ENCODE data around the gene PLA2G4C. TPM values are rescaled to one million over a fixed set of nuclear protein-coding genes. Genes with fewer than 3 reads are reported as not detected.

Gene PLA2G4C
- total and polyA plus RNA-seq, 2 experiments from 2014 or later: 2.9 to 3.4 TPM

GRCh38 chr19:48043675-48044258 lies 66.8 kb downstream of the PLA2G4C start, which contains the start of gene CABP5:
Gene CABP5, minus strand, starts transcription at chr19:48044079. Its CDS starts 157 bp downstream, at chr19:48043922.
- peaks cover 10% of the 10 kb centered on the region for H3K9me2 ChIP-seq (ENCODE audit: insufficient read depth)
- Mint-ChIP-seq H3K4me1 (no peaks in the 10 kb centered on the region), H3K36me3 (ENCODE audit: low read depth) (peaks cover 9% of the 10 kb centered on the region), H3K27ac (no peak within 1 kb of the TSS), H3K4me3 (no peak within 1 kb of the TSS), H3K9me3 (peaks cover 49% of the 10 kb centered on the region), H3K27me3 (ENCODE audit: insufficient read depth, low read depth, poor library complexity) (peaks cover 7% of the 10 kb centered on the region)
- H3K27ac ChIP-seq (ENCODE audit: low read depth): no peak within 1 kb of the TSS
- no peaks in the 10 kb centered on the region for H3F3A ChIP-seq (replicated peaks; ENCODE audit: low read depth)
- H3K4me1 ChIP-seq (ENCODE audit: insufficient read depth): no peaks in the 10 kb centered on the region
- no peak for TF ChIP-seq POLR2AphosphoS5 (IDR thresholded peaks at IDR 0.05; ENCODE audit: low read depth)
- TF ChIP-seq, protein P1, sequence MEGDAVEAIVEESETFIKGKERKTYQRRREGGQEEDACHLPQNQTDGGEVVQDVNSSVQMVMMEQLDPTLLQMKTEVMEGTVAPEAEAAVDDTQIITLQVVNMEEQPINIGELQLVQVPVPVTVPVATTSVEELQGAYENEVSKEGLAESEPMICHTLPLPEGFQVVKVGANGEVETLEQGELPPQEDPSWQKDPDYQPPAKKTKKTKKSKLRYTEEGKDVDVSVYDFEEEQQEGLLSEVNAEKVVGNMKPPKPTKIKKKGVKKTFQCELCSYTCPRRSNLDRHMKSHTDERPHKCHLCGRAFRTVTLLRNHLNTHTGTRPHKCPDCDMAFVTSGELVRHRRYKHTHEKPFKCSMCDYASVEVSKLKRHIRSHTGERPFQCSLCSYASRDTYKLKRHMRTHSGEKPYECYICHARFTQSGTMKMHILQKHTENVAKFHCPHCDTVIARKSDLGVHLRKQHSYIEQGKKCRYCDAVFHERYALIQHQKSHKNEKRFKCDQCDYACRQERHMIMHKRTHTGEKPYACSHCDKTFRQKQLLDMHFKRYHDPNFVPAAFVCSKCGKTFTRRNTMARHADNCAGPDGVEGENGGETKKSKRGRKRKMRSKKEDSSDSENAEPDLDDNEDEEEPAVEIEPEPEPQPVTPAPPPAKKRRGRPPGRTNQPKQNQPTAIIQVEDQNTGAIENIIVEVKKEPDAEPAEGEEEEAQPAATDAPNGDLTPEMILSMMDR (conservative IDR thresholded peaks at IDR 0.05; ENCODE audit: low read depth in 2 of 2): no peak
- no peak for TF ChIP-seq STAT1 (IDR thresholded peaks at IDR 0.05; ENCODE audit: unreplicated experiment)
- TF ChIP-seq EZH2phosphoT487 (IDR thresholded peaks at IDR 0.05; ENCODE audit: unreplicated experiment): no peak
- TF ChIP-seq, protein P2, sequence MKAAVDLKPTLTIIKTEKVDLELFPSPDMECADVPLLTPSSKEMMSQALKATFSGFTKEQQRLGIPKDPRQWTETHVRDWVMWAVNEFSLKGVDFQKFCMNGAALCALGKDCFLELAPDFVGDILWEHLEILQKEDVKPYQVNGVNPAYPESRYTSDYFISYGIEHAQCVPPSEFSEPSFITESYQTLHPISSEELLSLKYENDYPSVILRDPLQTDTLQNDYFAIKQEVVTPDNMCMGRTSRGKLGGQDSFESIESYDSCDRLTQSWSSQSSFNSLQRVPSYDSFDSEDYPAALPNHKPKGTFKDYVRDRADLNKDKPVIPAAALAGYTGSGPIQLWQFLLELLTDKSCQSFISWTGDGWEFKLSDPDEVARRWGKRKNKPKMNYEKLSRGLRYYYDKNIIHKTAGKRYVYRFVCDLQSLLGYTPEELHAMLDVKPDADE (IDR thresholded peaks at IDR 0.05): no peak
- no peak for TF ChIP-seq CREB1 (CRISPR knock-in tag; IDR thresholded peaks at IDR 0.05; ENCODE audit: low read depth)
- TF ChIP-seq, protein P3, sequence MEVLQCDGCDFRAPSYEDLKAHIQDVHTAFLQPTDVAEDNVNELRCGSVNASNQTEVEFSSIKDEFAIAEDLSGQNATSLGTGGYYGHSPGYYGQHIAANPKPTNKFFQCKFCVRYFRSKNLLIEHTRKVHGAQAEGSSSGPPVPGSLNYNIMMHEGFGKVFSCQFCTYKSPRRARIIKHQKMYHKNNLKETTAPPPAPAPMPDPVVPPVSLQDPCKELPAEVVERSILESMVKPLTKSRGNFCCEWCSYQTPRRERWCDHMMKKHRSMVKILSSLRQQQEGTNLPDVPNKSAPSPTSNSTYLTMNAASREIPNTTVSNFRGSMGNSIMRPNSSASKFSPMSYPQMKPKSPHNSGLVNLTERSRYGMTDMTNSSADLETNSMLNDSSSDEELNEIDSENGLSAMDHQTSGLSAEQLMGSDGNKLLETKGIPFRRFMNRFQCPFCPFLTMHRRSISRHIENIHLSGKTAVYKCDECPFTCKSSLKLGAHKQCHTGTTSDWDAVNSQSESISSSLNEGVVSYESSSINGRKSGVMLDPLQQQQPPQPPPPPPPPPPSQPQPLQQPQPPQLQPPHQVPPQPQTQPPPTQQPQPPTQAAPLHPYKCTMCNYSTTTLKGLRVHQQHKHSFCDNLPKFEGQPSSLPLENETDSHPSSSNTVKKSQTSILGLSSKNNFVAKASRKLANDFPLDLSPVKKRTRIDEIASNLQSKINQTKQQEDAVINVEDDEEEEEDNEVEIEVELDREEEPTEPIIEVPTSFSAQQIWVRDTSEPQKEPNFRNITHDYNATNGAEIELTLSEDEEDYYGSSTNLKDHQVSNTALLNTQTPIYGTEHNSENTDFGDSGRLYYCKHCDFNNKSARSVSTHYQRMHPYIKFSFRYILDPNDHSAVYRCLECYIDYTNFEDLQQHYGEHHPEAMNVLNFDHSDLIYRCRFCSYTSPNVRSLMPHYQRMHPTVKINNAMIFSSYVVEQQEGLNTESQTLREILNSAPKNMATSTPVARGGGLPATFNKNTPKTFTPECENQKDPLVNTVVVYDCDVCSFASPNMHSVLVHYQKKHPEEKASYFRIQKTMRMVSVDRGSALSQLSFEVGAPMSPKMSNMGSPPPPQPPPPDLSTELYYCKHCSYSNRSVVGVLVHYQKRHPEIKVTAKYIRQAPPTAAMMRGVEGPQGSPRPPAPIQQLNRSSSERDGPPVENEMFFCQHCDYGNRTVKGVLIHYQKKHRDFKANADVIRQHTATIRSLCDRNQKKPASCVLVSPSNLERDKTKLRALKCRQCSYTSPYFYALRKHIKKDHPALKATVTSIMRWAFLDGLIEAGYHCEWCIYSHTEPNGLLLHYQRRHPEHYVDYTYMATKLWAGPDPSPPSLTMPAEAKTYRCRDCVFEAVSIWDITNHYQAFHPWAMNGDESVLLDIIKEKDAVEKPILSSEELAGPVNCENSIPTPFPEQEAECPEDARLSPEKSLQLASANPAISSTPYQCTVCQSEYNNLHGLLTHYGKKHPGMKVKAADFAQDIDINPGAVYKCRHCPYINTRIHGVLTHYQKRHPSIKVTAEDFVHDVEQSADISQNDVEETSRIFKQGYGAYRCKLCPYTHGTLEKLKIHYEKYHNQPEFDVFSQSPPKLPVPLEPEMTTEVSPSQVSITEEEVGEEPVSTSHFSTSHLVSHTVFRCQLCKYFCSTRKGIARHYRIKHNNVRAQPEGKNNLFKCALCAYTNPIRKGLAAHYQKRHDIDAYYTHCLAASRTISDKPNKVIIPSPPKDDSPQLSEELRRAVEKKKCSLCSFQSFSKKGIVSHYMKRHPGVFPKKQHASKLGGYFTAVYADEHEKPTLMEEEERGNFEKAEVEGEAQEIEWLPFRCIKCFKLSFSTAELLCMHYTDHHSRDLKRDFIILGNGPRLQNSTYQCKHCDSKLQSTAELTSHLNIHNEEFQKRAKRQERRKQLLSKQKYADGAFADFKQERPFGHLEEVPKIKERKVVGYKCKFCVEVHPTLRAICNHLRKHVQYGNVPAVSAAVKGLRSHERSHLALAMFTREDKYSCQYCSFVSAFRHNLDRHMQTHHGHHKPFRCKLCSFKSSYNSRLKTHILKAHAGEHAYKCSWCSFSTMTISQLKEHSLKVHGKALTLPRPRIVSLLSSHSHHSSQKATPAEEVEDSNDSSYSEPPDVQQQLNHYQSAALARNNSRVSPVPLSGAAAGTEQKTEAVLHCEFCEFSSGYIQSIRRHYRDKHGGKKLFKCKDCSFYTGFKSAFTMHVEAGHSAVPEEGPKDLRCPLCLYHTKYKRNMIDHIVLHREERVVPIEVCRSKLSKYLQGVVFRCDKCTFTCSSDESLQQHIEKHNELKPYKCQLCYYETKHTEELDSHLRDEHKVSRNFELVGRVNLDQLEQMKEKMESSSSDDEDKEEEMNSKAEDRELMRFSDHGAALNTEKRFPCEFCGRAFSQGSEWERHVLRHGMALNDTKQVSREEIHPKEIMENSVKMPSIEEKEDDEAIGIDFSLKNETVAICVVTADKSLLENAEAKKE (CRISPR knock-in tag; IDR thresholded peaks at IDR 0.05): no peak
- no peak for TF ChIP-seq JUNB (IDR thresholded peaks at IDR 0.05; ENCODE audit: unreplicated experiment)
- no peak for TF ChIP-seq EZH2 (IDR thresholded peaks at IDR 0.05; ENCODE audit: low read depth, unreplicated experiment)
- no peak for TF ChIP-seq REST (IDR thresholded peaks at IDR 0.05; ENCODE audit: unreplicated experiment)
- TF ChIP-seq NANOG (IDR thresholded peaks at IDR 0.05; ENCODE audit: borderline replicate concordance): no peak
- no peak for TF ChIP-seq ZNF331 (CRISPR knock-in tag; IDR thresholded peaks at IDR 0.05; ENCODE audit: low read depth)
- no peak for TF ChIP-seq ZNF114 (CRISPR knock-in tag; IDR thresholded peaks at IDR 0.05)
- H3K36me3 ChIP-seq (ENCODE audit: insufficient read depth): no peaks in the 10 kb centered on the region
- no peak for DNase-seq (ENCODE audit: low spot score)
- no peak within 1 kb of the TSS for H3K4me3 ChIP-seq
- no peak within 1 kb of the TSS for H2AFZ ChIP-seq
- H3K27me3 ChIP-seq (ENCODE audit: insufficient read depth): no peaks in the 10 kb centered on the region
- ATAC-seq: no peak
- H3K4me2 ChIP-seq: no peak within 1 kb of the TSS
- no peaks in the 10 kb centered on the region for H4K20me1 ChIP-seq (replicated peaks; ENCODE audit: insufficient read depth)
- H3K79me2 ChIP-seq (replicated peaks; ENCODE audit: insufficient read depth): no peaks in the 10 kb centered on the region

Measured in GM23338 (cell line).